Measurements from ENCODE around the gene PPP1R12C.
A peak's percentile ranks its signal among the peaks of the same experiment; 100 is the strongest.

PPP1R12C gene

DNA sequence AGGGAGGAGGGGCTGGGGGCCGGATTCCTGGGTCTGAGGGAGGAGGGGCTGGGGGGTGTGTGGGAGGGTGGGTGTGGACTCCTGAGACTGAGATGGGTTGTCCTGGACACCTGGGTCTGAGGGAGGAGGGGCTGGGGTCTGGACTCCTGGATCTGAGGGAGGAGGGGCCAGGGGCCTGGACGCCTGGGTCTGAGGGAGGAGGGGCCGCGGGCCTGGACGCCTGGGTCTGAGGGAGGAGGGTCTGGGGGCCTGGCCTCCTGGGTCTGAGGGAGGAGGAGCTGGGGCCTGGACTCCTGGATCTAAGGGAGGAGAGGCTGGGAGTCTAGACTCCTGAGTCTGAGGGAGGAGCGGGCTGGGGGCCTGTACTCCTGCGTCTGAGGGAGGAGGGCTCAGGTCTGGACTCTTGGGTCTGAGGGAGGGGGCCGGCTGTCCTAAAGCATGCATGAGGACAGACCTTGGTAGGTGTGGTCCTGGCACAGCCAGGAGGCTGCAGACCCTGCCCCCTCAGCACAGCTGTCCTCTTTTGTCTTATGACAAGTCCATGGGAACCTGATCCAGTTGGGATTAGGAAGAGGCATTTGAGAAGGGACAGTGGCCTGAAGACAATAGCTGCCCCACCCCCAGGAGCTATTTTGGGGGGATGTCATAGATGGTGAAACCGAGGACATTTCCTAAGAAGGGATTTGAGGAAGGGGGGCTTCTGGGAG lies 30.3 kb upstream of the PPP1R12C start:
- FAIRE-seq (no peak), DNase-seq (ENCODE audit: extremely low spot score, insufficient read length, low read depth) (no peak)

DNA sequence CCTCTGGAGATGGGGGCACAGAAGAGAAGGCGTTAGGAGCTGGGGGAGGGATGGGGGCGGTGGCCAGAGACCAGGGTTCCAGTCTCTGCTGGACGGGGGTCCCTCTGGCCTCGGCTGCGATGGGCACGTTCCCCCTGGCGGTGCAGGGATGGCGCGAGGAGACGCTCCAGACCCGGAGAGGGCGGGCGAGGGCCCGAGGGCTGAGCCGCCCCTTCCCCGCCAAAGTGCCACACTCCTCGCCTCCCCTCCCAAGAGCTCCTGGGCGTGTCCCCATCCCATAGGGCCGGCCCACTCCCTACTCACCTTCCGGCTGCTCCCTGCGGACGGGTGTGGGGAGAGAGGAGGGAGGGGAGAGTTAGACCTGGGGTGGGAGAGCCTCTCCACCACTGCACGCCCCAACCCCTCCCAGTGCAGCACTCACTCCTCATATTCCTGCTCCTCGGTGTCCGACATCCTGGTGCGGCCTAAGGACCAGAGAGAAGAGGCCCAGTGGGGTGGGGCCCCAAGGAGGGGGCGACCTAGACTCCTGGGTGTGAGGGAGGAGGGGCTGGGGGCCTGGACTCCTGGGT lies 29.4 kb upstream of the PPP1R12C start:
- FAIRE-seq (no peak), DNase-seq (ENCODE audit: extremely low spot score, insufficient read length, low read depth) (no peak)

DNA sequence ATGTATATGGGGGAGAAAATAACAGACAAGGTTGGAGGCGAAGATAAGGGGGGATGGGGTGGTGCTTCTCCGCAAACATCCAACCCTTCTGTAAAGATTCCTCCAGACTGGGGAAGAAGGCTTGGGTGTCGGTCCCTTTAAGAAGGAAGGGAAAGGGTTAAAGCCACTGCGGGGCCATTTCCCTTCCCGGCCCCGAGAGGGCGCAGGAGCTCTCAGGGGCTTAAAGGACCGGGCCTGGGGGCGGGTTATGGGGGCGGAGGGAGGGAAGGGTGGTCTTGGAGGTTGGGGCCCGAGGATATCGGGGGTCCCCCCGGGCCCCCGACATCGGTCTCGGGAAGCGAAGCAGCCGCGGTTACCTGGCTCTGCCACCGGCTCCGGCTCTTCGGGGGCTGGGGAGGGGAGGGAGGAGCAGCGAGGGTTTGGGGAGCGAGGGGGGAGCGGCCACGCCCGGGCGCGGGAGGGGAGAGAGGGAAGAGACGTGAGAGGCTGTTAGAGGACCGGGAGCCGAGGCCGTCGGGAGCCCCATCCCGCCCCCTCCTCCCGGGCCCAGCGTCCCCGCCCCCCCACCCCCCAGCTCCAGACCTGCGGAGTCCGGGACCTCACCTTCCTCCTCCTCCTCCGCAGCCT lies 28.8 kb upstream of the PPP1R12C start:
- FAIRE-seq, result no peak
- no peak for DNase-seq (ENCODE audit: extremely low spot score, insufficient read length, low read depth)

GRCh38 chr19:55145232-55145631 lies 27.8 kb upstream of the PPP1R12C start:
- no peak for FAIRE-seq
- DNase-seq (ENCODE audit: extremely low spot score, insufficient read length, low read depth), result no peak

DNA sequence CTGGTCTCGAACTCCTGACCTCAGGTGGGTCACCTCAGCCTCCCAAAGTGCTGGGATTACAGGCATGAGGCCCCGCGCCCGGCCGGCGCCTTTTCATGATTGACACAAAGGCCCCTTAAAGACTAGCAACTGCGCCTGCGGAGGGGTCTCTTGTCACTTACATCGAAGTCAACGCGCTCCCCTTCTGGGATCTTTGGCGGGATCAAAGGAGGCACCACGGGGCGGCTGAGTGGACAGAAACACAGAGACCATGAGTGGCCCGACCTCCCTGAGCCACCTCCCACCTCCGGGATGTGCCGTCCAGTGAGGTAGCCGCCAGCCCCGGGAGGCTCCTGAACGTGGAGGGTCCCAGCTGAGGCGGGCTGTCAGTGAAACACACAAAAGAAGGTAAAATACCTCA lies 24.3 kb upstream of the PPP1R12C start:
- FAIRE-seq (no peak), DNase-seq (ENCODE audit: extremely low spot score, insufficient read length, low read depth) (no peak)

GRCh38 chr19:55137915-55138314 lies 20.5 kb upstream of the PPP1R12C start:
- FAIRE-seq (no peak), DNase-seq (ENCODE audit: extremely low spot score, insufficient read length, low read depth) (no peak)

- no peak for FAIRE-seq
Observed at GRCh38 chr19:55136399-55137102, 19.1 kb upstream of the PPP1R12C start.

GRCh38 chr19:55134736-55135135 lies 17.3 kb upstream of the PPP1R12C start:
- DNase-seq (ENCODE audit: extremely low spot score, insufficient read length, low read depth) (no peak), FAIRE-seq (no peak)

More at GRCh38 chr19:55136399-55137102, 19.1 kb upstream of the PPP1R12C start:
- DNase-seq (ENCODE audit: extremely low spot score, insufficient read length, low read depth), result no peak

DNA sequence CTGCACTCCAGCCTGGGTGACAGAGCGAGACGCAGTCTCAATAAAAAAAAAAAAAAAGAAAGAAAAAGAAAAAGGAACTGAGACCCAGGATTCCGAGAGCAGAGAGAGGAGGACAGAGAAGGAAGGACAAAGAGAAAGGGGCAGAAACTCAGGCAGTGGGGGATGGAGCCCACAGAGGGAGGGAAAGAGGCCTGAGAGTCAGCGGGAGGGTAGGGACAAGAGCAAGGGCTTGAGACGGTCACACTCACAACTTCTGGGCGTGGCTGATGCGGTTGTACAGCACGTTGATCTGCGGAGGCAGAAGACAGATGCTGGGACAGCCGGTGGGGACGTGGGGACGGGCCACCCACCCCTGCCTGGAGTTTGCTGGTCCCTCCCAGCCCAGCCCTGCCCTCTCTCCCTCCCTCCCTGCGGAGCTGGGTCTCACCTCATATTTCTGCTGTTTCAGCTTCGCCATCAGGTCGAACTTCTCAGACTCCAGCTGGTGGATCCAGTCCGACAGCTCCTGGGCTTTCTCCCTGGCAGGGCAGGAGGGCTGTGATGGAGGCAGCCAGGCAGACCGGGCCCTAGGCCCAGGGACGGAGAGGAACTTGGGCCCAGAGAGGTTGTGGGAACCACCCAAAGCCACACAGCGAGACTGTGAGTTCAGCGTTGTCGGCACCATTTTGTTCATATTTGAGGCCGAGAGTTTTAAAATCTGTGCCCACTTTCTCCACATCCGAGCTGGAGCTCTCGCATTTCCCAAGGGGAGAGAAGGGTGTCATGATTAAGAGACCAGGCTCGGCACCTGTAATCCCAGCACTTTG lies 16.4 kb upstream of the PPP1R12C start:
- DNase-seq (ENCODE audit: extremely low spot score, insufficient read length, low read depth) (peak; percentile 45), FAIRE-seq (peak; percentile 71)

GRCh38 chr19:55132453-55133129 lies 15.2 kb upstream of the PPP1R12C start:
- no peak for DNase-seq (ENCODE audit: extremely low spot score, insufficient read length, low read depth)
- FAIRE-seq, result no peak

DNA sequence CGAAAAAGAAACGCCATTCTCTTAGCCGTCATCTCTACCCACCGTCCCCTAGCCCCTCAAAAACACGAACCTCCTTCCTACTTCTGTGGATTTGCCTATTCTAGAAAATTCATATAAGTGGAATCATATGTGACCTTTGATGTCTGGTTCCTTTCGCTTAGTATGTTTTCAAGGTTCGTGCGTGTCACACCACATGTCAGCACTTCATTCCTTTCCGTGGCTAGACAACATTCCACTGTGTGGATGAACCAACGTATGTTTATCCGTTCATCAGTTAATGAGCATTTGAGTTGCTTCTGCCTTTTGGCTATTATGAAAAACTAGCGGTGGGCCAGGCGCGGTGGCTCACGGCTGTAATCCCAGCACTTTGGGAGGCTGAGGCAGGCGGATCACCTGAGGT lies 14.0 kb upstream of the PPP1R12C start:
- DNase-seq (ENCODE audit: extremely low spot score, insufficient read length, low read depth), result no peak

DNA sequence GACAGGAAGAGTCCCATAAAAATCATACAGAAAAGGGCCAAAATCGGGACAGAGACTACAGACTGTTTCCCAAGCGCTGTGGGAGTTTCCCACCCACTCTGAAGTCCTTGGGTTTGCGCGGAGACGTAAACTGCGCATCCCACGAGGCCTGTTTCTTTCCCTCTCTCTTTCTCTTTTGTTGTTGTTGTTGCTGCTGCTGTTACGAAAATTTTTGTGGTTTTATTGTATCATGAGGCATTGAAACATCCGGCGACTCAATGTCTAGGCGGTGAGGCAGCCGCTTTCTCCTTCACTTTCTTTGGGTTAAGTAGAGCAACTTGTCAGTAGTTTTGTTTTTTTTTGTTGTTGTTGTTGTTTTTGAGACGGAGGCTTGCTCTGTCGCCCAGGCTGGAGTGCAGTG lies 1.6 kb upstream of the PPP1R12C start:
- FAIRE-seq (no peak), DNase-seq (ENCODE audit: extremely low spot score, insufficient read length, low read depth) (no peak)

More for the DNA sequence above, 14.0 kb upstream of the PPP1R12C start:
- FAIRE-seq, result no peak

DNA sequence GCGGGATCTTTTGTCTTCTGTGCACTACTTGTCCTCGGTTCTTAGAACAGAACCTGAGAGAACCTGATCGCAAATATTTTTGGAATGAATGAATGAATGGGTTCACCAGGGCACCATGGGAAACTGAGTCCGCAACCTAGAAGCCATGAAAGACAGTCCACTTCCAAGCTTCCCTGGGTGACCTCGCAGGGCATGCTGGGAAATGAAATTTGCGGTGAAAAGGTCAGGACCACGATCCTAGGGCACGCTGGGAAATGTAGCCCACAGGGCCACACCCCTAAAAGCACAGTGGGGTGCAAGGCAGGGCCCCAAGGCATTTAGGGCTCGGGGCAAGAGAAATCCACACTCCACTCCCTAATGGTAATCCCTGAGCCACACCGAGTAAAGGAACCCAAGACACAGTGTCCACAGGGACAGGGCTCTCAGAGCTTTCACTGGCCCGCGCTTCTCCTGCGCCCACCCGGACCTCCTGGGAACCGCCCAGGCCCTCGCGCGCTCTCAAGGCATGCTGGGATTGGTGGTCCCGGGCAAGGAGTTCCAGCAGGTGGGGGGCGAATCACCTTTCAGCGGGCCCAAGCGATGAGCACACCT lies 1.1 kb upstream of the PPP1R12C start:
- FAIRE-seq (no peak), DNase-seq (ENCODE audit: extremely low spot score, insufficient read length, low read depth) (no peak)

DNA sequence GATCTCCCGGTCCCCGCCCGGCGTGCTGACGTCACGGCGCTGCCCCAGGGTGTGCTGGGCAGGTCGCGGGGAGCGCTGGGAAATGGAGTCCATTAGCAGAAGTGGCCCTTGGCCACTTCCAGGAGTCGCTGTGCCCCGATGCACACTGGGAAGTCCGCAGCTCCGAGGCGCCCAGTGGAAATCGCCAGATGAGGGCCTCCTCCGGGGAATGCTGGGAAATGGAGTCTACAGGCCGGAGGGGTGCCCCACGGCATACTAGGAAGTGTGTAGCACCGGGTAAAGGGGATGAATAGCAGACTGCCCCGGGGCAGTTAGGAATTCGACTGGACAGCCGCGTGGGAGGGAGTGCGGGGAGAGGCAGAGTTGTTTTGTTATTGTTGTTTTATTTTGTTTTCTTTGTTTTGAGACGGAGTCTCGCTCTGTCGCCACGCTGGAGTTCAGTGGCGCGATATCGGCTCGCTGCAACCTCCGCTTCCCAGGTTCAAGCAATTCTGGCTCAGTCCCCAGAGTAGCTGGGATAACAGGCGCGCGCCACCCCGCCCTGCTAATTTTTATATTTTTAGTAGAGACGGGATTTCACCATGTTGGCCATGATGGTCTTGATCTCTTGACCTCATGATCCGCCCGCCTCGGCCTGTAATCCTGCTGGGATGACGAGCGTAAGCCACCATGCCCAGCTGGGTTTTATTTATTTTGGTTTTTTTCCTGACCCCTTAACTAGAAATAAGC lies 390 bp upstream of the PPP1R12C start:
- DNase-seq (ENCODE audit: extremely low spot score, insufficient read length, low read depth) (peak; percentile 100), FAIRE-seq (peak; percentile 98)

GRCh38 chr19:55116232-55116858 lies 1.1 kb downstream of the PPP1R12C start:
- peak; percentile 86 for FAIRE-seq
- DNase-seq (ENCODE audit: extremely low spot score, insufficient read length, low read depth), result peak; percentile 62

DNA sequence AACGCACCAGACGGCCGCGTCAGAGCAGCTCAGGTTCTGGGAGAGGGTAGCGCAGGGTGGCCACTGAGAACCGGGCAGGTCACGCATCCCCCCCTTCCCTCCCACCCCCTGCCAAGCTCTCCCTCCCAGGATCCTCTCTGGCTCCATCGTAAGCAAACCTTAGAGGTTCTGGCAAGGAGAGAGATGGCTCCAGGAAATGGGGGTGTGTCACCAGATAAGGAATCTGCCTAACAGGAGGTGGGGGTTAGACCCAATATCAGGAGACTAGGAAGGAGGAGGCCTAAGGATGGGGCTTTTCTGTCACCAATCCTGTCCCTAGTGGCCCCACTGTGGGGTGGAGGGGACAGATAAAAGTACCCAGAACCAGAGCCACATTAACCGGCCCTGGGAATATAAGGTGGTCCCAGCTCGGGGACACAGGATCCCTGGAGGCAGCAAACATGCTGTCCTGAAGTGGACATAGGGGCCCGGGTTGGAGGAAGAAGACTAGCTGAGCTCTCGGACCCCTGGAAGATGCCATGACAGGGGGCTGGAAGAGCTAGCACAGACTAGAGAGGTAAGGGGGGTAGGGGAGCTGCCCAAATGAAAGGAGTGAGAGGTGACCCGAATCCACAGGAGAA lies 1.9 kb downstream of the PPP1R12C start:
- no peak for FAIRE-seq
- DNase-seq (ENCODE audit: extremely low spot score, insufficient read length, low read depth), result no peak

GRCh38 chr19:55114566-55115145 lies 2.8 kb downstream of the PPP1R12C start:
- DNase-seq (ENCODE audit: extremely low spot score, insufficient read length, low read depth) (no peak), FAIRE-seq (no peak)
